Mesodermal cell (in vitro differentiated cells): ENCODE data around the gene RIMS3.

ENCODE experiments used
- H3K27ac ChIP-seq: 2 replicates; pipeline ENCODE4 v1.7.0; 2013; ENCODE audit warnings: mild to moderate bottlenecking, low read depth, low read length, moderate library complexity; ENCODE audit not compliant: severe bottlenecking
- H3K36me3 ChIP-seq: 2 replicates; pipeline ENCODE4 v1.7.1; 2013; ENCODE audit warnings: mild to moderate bottlenecking, low read length, moderate library complexity; ENCODE audit not compliant: control insufficient read depth, insufficient read depth
- H3K4me1 ChIP-seq: one replicate; pipeline ENCODE4 v1.7.1; 2013; ENCODE audit warnings: mild to moderate bottlenecking, low read length; ENCODE audit not compliant: insufficient read depth, control insufficient read depth, poor library complexity, severe bottlenecking
- H3K4me3 ChIP-seq: 2 replicates; pipeline ENCODE4 v1.7.0; 2013; ENCODE audit warnings: low read length, control low read depth, mild to moderate bottlenecking; ENCODE audit not compliant: insufficient read depth, poor library complexity, severe bottlenecking; ENCODE audit errors: extremely low read depth
- H3K9me3 ChIP-seq: 2 replicates; pipeline ENCODE4 v1.7.1; 2013; ENCODE audit warnings: mild to moderate bottlenecking, low read length, moderate library complexity; ENCODE audit not compliant: control insufficient read depth
- WGBS, 2 experiments: methylation state at CpG; one replicate each; pipeline ENCODE4 v1.1.5; 2013; ENCODE audit warnings: missing lambda C conversion rate in 2 of 2; ENCODE audit not compliant: insufficient coverage in 2 of 2; 5-methylcytosine and 5-hydroxymethylcytosine counted together

Gene RIMS3

GRCh38 chr1:40691538-40692428 is 26.3 kb upstream of the RIMS3 start, which contains the start of gene NFYC:
NFYC (plus strand) TSS chr1:40691704; CDS start chr1:40738844, 47,140 bp downstream.
- Histone ChIP-seq H3K4me1 (peaks cover 7% of the 10 kb centered on the region), H3K36me3 (peaks cover 20% of the 10 kb centered on the region), H3K27ac (peak within 1 kb of the TSS; percentile 99), H3K4me3 (peak within 1 kb of the TSS; percentile 71), H3K9me3 (no peaks in the 10 kb centered on the region)
- WGBS, 2 experiments, result 0% methylated on average over 15 to 57 of the region's 84 CpGs

GRCh38 chr1:40690771-40691537 is 25.5 kb upstream of the RIMS3 start:
- peak overlapping the region; percentile 99 for H3K27ac ChIP-seq
- H3K4me3 ChIP-seq, result peak overlapping the region; percentile 71
- 13 to 28% methylated on average over 10 to 12 of the region's 18 CpGs for WGBS, 2 experiments
- H3K4me1 ChIP-seq, result peaks cover 7% of the 10 kb centered on the region
- H3K36me3 ChIP-seq, result peaks cover 28% of the 10 kb centered on the region
- no peaks in the 10 kb centered on the region for H3K9me3 ChIP-seq

DNA sequence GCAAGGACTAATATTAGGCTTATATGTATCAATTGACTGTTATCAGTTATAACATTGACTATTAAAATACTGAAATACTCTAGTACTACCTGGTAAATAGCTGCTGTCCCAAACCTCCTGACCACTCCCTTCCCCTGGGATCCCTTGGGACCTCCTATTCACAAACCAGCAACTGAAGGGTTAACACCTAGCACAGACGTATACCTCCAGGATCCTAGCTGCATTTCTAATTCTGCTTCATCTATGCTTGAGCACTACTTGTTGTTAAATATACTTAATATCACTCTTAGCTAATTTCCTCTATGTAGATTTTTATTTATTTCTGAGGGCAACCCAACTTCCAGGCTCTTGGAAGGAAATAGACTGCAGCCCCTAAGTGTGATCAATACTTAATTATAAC is 24.3 kb upstream of the RIMS3 start:
- Histone ChIP-seq H3K36me3 (peaks cover 28% of the 10 kb centered on the region), H3K4me1 (peaks cover 7% of the 10 kb centered on the region), H3K9me3 (no peaks in the 10 kb centered on the region), H3K27ac (no peak overlapping the region), H3K4me3 (no peak overlapping the region)
- WGBS, 2 experiments, result 40% methylated on average over 1 of the region's 1 CpG; no CpG with 5 or more reads in 1 of the 2 experiments

DNA sequence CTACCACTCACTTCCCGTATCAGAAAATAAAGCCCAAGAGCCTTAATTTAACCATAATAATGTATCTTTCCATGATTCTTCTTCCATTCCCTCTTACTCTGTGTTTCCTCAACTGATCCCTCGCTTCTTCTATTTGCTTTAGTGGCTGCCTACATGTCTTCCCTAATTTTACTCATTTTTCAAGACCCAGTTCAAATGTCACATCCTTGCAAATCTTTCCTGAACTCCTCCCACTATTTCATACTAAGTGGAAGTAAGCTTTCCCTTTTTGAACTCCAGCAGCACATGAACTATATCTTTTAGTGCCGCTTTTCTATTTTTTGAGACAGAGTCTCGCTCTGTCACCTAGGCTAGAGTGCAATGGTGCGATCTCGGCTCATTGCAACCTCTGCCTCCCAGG is 22.2 kb upstream of the RIMS3 start:
- WGBS, 2 experiments, result 95% methylated on average over 6 of the region's 6 CpGs
- Histone ChIP-seq H3K4me3 (no peak overlapping the region), H3K36me3 (peaks cover 28% of the 10 kb centered on the region), H3K4me1 (peaks cover 7% of the 10 kb centered on the region), H3K9me3 (no peaks in the 10 kb centered on the region), H3K27ac (no peak overlapping the region)

DNA sequence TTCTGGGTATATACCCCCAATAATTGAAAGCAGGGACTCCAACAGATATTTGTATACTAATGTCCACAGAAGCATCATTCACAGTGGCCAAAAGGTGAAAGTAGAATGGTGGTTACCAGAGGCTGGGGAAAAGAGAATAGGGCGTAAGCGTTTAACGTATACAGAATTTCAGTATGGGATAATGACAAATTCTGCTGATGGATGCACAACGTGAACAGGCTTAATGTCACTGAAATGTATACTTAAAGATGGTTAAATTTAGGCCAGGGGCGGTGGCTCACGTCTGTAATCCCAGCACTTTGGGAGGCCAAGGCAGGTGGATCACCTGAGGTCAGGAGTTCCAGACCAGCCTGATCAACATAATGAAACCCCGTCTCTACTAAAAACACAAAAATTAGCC is 21.6 kb upstream of the RIMS3 start:
- WGBS, 2 experiments, result 92 to 94% methylated on average over 5 to 7 of the region's 7 CpGs
- Histone ChIP-seq H3K27ac (no peak overlapping the region), H3K4me3 (no peak overlapping the region), H3K4me1 (peaks cover 7% of the 10 kb centered on the region), H3K9me3 (no peaks in the 10 kb centered on the region), H3K36me3 (peaks cover 28% of the 10 kb centered on the region)

GRCh38 chr1:40684669-40685068 is 19.2 kb upstream of the RIMS3 start:
- Histone ChIP-seq H3K27ac (no peak overlapping the region), H3K4me1 (no peaks in the 10 kb centered on the region), H3K4me3 (no peak overlapping the region), H3K9me3 (no peaks in the 10 kb centered on the region), H3K36me3 (peaks cover 21% of the 10 kb centered on the region)
- WGBS, 2 experiments, result 96% methylated on average over 3 of the region's 3 CpGs

DNA sequence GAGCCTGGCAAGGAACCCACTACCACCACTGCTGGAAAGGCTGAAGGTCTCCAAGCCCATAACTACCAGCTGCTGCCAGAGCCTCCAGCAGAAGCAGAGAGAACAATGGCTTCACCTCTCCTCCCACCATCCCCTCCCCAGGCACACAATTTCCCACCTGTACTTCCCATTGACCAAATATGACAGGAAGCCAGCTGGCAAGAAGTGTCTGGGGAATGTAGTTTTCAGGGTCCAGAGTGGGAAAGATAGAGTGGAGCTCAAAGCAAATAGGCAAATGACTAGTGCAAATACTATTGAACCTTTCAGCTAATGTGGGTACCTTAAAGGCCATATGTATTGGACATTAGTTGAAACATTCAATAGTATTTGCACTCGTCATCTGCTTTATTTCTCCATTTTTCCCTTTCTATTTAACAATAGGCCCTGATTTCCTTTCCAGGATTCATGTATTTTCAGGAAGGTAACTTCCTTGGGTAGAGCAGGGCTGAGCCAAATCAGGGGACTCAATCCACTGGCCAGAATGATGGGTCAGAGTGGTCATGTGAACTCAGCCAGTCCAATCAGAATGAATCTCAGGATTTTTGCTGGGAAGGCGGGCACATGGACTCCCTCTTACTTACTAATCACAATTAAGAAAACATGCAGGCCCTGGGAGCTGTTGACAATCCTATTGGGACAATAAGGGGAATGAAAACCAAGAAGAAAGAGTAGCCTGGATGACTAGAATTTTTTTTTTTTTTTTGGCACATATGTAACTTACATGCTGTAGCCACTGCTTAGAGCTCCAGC is 13.9 kb upstream of the RIMS3 start:
- Histone ChIP-seq H3K9me3 (no peaks in the 10 kb centered on the region), H3K27ac (no peak overlapping the region), H3K36me3 (no peaks in the 10 kb centered on the region), H3K4me1 (no peaks in the 10 kb centered on the region), H3K4me3 (no peak overlapping the region)
- WGBS, 2 experiments, result 100% methylated on average over 1 of the region's 2 CpGs; no CpG with 5 or more reads in 1 of the 2 experiments

DNA sequence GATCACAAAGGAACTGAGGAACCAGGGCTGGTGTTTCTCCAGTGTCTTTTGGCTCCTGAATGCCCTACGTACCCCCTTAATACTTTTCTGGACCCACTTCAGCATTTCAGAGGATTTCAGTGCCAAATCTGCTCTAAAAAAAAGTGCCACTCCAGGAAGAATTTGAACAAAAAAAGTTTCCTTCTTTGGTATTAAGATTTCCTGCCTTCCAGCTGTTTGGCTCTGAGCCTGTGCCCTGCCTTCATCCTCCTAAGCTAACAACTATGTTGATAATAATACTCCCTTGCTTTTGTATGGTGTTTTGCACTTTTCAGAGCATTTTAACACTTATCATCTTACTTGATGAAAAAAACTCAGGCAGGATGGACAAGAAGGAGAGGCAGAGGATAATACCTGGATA is 11.0 kb upstream of the RIMS3 start:
- no peaks in the 10 kb centered on the region for H3K4me1 ChIP-seq
- WGBS, 2 experiments, result 80 to 86% methylated on average over 1 of the region's 1 CpG
- H3K27ac ChIP-seq, result no peak overlapping the region
- no peaks in the 10 kb centered on the region for H3K36me3 ChIP-seq
- no peak overlapping the region for H3K4me3 ChIP-seq
- H3K9me3 ChIP-seq, result no peaks in the 10 kb centered on the region

DNA sequence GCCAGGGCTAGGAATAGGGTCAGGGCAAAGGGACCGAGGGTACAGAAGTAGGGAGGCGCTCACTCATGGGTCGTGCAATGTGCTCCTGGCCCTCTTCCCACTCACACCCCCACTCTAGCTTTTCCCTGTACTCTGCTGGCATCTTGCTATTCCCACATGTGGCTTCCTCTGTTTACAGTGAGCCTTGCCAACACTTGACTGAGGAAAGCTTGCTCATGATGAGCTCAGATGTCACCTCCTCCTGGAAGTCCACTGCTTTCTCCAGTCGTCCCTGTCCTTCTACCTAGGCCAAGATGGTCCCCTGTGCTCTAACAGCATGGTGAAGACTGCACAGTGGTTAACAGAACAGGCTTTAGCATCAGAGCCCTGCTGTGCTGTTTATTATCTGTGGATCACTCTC is 8.0 kb upstream of the RIMS3 start:
- Histone ChIP-seq H3K27ac (no peak overlapping the region), H3K36me3 (no peaks in the 10 kb centered on the region), H3K4me3 (no peak overlapping the region), H3K9me3 (no peaks in the 10 kb centered on the region), H3K4me1 (no peaks in the 10 kb centered on the region)
- 38 to 81% methylated on average over 1 to 4 of the region's 4 CpGs for WGBS, 2 experiments

- no peaks in the 10 kb centered on the region for H3K36me3 ChIP-seq
- H3K4me1 ChIP-seq, result peaks cover 3% of the 10 kb centered on the region
- no peak overlapping the region for H3K4me3 ChIP-seq
- WGBS, 2 experiments, result 12 to 15% methylated on average over 15 to 17 of the region's 21 CpGs
- H3K27ac ChIP-seq, result no peak overlapping the region
- no peaks in the 10 kb centered on the region for H3K9me3 ChIP-seq
These were observed 3.5 kb upstream of the RIMS3 start for GRCh38 chr1:40668769-40669525.
